Esophagus muscularis mucosa (tissue), 4 donors: ENCODE results near the gene PRDM16.

Source experiments
- CTCF ChIP-seq, 3 experiments: fragments of 200-600 bp in 2 of 3; fragments of 450-650 bp in 1 of 3; sonication (generic) in 2 of 3; IDR thresholded peaks; one replicate each; pipeline ENCODE4 v1.5.1; 2017 to 2019; ENCODE audit warnings: antibody characterized with exemption in 3 of 3, mild to moderate bottlenecking in 2 of 3, moderate library complexity in 1 of 3
- EP300 ChIP-seq: sonication (generic); formaldehyde crosslinking; IDR thresholded peaks from one replicate; pipeline ENCODE4 v1.6.1; 2017; ENCODE audit warnings: antibody characterized with exemption
- POLR2A ChIP-seq: fragments of 450-650 bp; IDR thresholded peaks from one replicate; pipeline ENCODE4 v1.6.1; 2017; ENCODE audit warnings: antibody characterized with exemption, moderate library complexity, mild to moderate bottlenecking, low read depth
- POLR2AphosphoS5 ChIP-seq, 2 donors: sonication (generic); formaldehyde crosslinking; IDR thresholded peaks; one replicate each; pipeline ENCODE4 v1.6.1; 2017; ENCODE audit warnings: antibody characterized with exemption in 2 of 2

GRCh38 chr1:3452866-3453175, 383.8 kb downstream of the PRDM16 start:
- TF ChIP-seq EP300 = no peak
- no peak for TF ChIP-seq POLR2AphosphoS5 (IDR thresholded peaks at IDR 0.05)
- TF ChIP-seq CTCF (IDR thresholded peaks at IDR 0.05) = no peak
- TF ChIP-seq POLR2A = no peak
